OCI-LY3 (cell line): ENCODE measurements around the gene SNRNP25.

ENCODE experiments used
- H2AFZ ChIP-seq: fragments of 200-600, 300-600 bp; shearing (Covaris generic); 2 replicates; pipeline ENCODE4 v1.6.0; 2014; ENCODE audit warnings: antibody characterized with exemption, low read depth, low read length
- H3K27ac ChIP-seq: fragments of 200-600, 300-600 bp; sonication (generic); 2 replicates; pipeline ENCODE4 v1.5.1; 2014; ENCODE audit warnings: mild to moderate bottlenecking, low read length, moderate library complexity, mixed read lengths
- H3K27me3 ChIP-seq: fragments of 200-600, 300-600 bp; sonication (generic); 2 replicates; pipeline ENCODE4 v1.6.1; 2014; ENCODE audit warnings: low read depth, low read length, mixed read lengths
- H3K36me3 ChIP-seq: fragments of 200-600, 300-600 bp; sonication (generic); replicated peaks from 2 replicates; pipeline ENCODE3; 2014; ENCODE audit warnings: low read depth, low read length, mixed read lengths
- H3K4me1 ChIP-seq: fragments of 300-600, 200-600 bp; sonication (generic); 2 replicates; pipeline ENCODE4 v1.6.1; 2014; ENCODE audit warnings: low read length, mixed read lengths
- H3K4me2 ChIP-seq: fragments of 200-600, 300-600 bp; sonication (generic); 2 replicates; pipeline ENCODE4 v1.6.1; 2014; ENCODE audit warnings: low read length, mixed read lengths
- H3K4me3 ChIP-seq: fragments of 300-600, 200-600 bp; sonication (generic); 2 replicates; pipeline ENCODE4 v1.5.1; 2014; ENCODE audit warnings: antibody characterized with exemption, mild to moderate bottlenecking, low read length, moderate library complexity
- H3K79me2 ChIP-seq: fragments of 300-600, 200-600 bp; shearing (Covaris generic); 2 replicates; pipeline ENCODE4 v1.6.1; 2014; ENCODE audit warnings: mild to moderate bottlenecking, low read length, mixed read lengths
- H3K9ac ChIP-seq: fragments of 300-600, 200-600 bp; shearing (Covaris generic); 2 replicates; pipeline ENCODE4 v1.6.0; 2014; ENCODE audit warnings: mild to moderate bottlenecking, low read length, moderate library complexity
- H3K9me3 ChIP-seq: fragments of 200-600, 300-600 bp; shearing (Covaris generic); 2 replicates; pipeline ENCODE4 v1.6.1; 2014; ENCODE audit warnings: low read length, mixed read lengths; ENCODE audit not compliant: insufficient read depth
- H4K20me1 ChIP-seq: fragments of 200-600, 300-600 bp; sonication (generic); 2 replicates; pipeline ENCODE4 v1.6.1; 2016; ENCODE audit warnings: low read length, mixed read lengths; ENCODE audit not compliant: insufficient read depth
- CTCF ChIP-seq: fragments of 200-600, 300-600 bp; sonication (generic); IDR thresholded peaks from 2 replicates; pipeline ENCODE4 v1.5.1; 2014; ENCODE audit warnings: antibody characterized with exemption, low read length, low read depth
- EZH2phosphoT487 ChIP-seq: fragments of 200-600 bp; shearing (Covaris generic); IDR thresholded peaks from 2 replicates; pipeline ENCODE4 v1.6.1; 2018; ENCODE audit warnings: antibody characterized with exemption, mixed run types, low read depth

Gene SNRNP25

GRCh38 chr16:74051-74746 lies 20.6 kb downstream of the SNRNP25 start:
- H3K9ac ChIP-seq: no peak overlapping the region
- peaks cover 25% of the 10 kb centered on the region for H3K27me3 ChIP-seq
- H3K79me2 ChIP-seq: peaks cover 14% of the 10 kb centered on the region
- H3K9me3 ChIP-seq: no peaks in the 10 kb centered on the region
- H3K36me3 ChIP-seq: no peaks in the 10 kb centered on the region
- no peak overlapping the region for H2AFZ ChIP-seq
- H3K27ac ChIP-seq: no peak overlapping the region
- H3K4me3 ChIP-seq: no peak overlapping the region
- H3K4me1 ChIP-seq: peaks cover 24% of the 10 kb centered on the region
- H3K4me2 ChIP-seq: no peak overlapping the region
- no peak for TF ChIP-seq EZH2phosphoT487
- TF ChIP-seq CTCF: no peak
- H4K20me1 ChIP-seq: no peaks in the 10 kb centered on the region

GRCh38 chr16:74747-75334 lies 21.2 kb downstream of the SNRNP25 start:
- H3K4me2 ChIP-seq: no peak overlapping the region
- peaks cover 15% of the 10 kb centered on the region for H3K79me2 ChIP-seq
- no peak overlapping the region for H3K27ac ChIP-seq
- H4K20me1 ChIP-seq: no peaks in the 10 kb centered on the region
- H3K4me1 ChIP-seq: peaks cover 25% of the 10 kb centered on the region
- H3K36me3 ChIP-seq: peaks cover 5% of the 10 kb centered on the region
- H3K9me3 ChIP-seq: no peaks in the 10 kb centered on the region
- H3K9ac ChIP-seq: no peak overlapping the region
- peaks cover 25% of the 10 kb centered on the region for H3K27me3 ChIP-seq
- no peak overlapping the region for H2AFZ ChIP-seq
- no peak for TF ChIP-seq EZH2phosphoT487
- no peak for TF ChIP-seq CTCF
- H3K4me3 ChIP-seq: no peak overlapping the region

- TF ChIP-seq EZH2phosphoT487 (no peak), CTCF (no peak)
- Histone ChIP-seq H3K9me3 (no peaks in the 10 kb centered on the region), H3K4me1 (peaks cover 25% of the 10 kb centered on the region), H3K9ac (peak overlapping the region; percentile 83; the same call in 1 of the 2 replicates), H4K20me1 (no peaks in the 10 kb centered on the region), H3K79me2 (peaks cover 15% of the 10 kb centered on the region), H3K4me3 (no peak overlapping the region), H3K36me3 (peaks cover 12% of the 10 kb centered on the region), H2AFZ (no peak overlapping the region), H3K27me3 (peaks cover 23% of the 10 kb centered on the region), H3K4me2 (peak overlapping the region; percentile 85), H3K27ac (no peak overlapping the region)
These were observed 22.2 kb downstream of the SNRNP25 start for GRCh38 chr16:75580-76501.
